Measurements from ENCODE around the gene TRERF1.

DNA sequence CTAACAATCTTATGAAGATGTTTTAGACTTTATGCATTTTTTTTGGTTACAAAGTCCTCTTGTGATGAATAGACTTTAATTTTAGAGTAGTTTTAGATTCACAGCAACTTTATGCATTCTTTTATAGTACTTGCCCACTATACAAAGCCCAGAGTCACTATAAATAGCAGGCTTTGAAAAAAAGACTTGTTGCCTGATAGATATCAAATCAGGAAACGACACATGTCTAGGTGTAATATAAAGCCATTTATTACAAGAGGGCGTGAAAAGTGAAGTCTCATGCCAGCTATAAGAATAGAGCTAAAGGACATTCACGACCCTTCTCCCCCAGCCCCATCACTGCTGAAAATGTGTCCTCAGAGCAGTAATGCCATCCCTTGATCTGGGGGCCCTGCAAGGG, 156.0 kb downstream of the TRERF1 start:
- no peak for TF ChIP-seq CTCF (IDR thresholded peaks at IDR 0.05; ENCODE audit: low read length)
- no peak for TF ChIP-seq EZH2 (IDR thresholded peaks at IDR 0.05; ENCODE audit: borderline replicate concordance, low read length)

All from OCI-LY1 (cell line).